GM18505 (cell line): ENCODE results near the gene CHML.
A peak's percentile ranks its signal among the peaks of the same experiment; 100 is the strongest.

Experiments
- ATAC-seq: cut with Tn5 transposase; IDR thresholded peaks from one replicate; pipeline ENCODE4 v1.9.1; 2021; ENCODE audit not compliant: unreplicated experiment
- POLR2A ChIP-seq: IDR thresholded peaks from 4 replicates; pipeline ENCODE4 v1.6.1; 2011; ENCODE audit warnings: borderline replicate concordance; ENCODE audit not compliant: insufficient read depth, insufficient read length; ENCODE audit errors: extremely low read depth

CHML gene

DNA sequence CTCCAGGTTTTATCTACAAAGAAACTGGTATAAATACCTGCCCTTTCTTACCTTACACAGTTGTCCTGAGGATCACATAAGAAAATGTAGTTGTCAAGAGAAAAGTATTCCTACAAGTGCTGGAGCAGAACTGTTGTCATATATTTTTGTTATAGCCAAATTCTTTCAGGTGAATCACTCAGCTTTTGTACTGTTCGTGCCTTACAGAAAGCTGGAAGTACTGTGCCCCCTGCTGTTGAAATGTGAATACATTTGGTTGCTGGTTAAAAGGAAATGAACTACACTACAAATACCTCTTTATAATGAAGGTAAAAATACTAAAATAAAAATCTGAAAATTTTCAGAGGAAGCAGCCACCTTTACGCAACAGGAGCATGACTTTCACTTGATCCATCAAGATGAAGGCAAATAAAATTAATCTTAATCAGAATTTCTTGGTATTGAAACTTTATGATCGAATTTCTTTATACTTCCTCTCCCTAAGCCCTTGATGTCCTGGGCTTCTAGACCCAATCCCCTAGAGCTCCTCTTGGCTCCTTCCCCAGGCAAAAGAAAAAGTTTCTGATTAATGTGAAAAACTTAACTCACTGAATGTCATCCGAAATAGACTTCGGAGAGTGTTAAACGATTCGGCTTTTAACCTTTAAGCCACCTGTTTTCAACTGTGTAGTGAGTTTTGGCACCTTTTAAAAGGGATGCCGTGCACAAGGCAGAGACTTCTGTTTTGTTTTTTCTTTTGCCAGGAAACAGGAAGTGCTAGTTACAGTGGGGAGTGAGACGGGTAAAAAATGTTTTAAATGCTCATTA is 12.5 kb downstream of the CHML start:
- ATAC-seq, result peak; percentile 81

DNA sequence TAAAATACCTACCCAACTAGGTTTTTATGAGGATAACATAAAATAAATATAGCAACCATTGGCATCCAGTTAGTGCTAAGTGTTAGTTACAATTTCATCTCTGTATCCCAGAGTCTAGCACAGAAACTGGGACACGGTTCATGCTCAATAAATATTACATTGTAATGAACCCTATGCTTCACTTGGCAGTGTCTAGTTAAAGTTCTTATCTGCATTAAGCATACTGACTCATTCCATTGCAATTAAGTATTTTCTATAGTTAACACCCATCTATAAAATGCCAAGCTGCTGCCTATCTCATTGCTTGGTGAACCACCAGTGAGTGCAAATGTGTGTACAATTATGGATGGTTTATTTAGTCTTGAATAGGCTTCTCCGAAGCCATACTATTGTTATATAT is 15.2 kb downstream of the CHML start:
- TF ChIP-seq POLR2A, result no peak
- ATAC-seq, result no peak

More for the DNA sequence above, 12.5 kb downstream of the CHML start:
- TF ChIP-seq POLR2A, result no peak

DNA sequence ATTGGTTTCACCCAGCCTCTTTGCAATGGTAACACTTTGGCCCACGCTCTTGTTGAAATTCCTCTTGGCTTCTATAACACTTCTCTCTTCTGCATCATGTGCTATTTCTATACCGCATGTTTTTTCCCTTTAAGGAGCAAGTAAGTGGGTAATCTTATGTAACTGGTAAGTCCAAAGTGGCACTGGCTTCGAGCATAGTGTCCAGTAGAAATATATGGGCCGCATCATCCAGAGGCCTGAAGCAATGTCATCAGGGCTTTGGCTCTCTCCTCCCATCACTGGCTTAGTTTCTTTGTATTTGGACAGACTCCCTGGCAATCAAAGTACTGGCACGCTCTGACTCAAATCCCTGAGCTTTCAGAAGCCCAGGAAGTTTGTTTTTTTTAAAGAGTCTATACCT is 17.5 kb downstream of the CHML start:
- no peak for ATAC-seq

DNA sequence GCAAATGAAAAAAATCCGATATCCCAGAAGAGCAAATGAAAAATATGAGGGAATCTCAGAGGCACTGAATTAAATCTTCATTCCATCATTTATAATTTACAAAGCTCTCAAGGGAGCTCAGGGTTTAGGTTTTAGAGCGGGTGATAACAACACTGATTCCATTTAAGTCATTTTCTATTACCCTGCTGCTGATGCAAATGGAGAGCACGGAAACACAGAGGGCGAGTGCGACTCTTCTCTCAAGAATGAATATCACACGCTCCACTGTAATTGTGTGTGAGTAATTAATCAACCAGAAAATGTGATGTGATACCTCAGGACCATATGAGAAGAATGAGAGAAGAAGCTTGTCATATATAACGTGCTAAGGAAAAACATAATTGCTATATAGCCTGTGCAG is 22.7 kb downstream of the CHML start:
- no peak for ATAC-seq
- TF ChIP-seq POLR2A, result no peak

More for the DNA sequence above, 17.5 kb downstream of the CHML start:
- TF ChIP-seq POLR2A, result no peak

DNA sequence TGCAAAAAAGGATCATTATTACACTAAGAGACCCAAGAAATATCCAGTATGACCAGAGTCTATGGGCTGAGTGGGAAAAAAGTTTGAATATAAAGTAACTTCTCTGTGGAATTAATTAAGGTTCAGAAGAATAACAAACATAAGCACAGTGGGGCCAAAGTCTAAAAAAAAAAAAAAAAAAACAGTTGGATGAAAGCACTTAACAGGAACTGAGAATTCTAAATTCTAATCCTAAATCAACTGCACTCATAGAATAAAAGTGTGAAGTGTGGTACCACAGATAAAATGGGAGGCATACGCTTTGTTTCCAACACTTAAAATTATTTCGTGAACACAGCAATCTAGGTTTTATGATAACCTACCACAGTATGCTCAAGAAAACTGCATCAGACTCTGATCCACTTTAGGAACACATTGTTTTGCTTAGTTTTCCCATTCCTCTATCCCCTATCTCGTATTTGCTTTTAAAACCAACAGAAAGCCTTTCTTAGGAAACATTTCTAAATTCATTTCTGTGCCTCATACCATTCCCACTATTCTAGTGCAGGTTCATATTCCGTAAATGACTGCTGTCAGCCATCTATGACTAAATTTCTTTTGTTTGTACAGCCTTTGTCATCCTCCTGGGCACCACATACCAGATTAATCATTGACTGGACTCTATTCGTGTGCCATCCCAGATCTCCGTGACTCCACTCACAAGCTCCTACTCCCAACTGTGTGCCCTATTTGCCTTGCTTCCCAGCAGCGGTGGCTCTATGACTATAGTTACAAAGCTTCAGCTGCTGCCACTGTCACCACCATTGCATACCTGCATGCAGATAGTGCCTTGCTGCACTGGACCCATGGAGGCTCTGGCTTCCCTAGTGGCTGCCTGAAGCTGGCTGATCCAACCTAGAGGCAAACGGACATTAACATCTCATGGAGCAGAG is 24.9 kb downstream of the CHML start:
- TF ChIP-seq POLR2A, result no peak
- ATAC-seq, result no peak

DNA sequence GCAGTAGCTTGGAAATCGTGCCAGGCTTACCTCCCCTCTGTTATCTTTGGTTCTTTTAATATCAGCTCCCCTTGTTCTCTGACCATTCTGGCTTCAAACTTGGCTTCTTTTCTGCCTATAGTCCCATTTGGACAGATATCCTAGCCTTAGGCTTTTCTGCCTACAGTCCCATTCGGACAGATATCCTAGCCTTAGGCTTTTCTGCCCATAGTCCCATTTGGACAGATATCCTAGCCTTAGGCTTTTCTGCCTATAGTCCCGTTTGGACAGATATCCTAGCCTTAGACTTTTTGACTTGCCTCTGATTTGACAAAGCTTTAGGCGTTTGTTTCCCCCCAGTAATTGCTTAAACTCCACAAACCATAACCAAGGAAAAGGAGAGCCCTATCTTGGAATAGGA is 25.6 kb downstream of the CHML start:
- no peak for TF ChIP-seq POLR2A
- ATAC-seq, result no peak

DNA sequence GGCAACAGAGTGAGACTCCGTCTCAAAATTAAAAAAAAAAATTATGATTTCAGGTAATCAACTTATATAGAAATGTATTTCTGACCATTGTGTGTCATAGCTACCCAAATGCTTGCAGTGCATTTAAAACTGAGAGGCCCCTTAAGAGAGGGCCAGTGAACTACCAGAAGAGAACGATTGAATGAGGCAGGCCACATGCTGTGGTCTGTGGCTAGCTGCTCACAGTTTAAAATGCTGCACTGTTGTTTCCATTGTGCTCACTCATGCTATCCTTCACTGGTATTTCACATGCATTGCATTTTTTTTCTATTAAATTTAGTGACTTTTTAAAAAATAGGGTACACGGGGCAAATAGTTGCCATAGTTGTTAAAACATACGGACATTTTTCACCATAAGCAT is 26.0 kb downstream of the CHML start:
- no peak for TF ChIP-seq POLR2A
- no peak for ATAC-seq

DNA sequence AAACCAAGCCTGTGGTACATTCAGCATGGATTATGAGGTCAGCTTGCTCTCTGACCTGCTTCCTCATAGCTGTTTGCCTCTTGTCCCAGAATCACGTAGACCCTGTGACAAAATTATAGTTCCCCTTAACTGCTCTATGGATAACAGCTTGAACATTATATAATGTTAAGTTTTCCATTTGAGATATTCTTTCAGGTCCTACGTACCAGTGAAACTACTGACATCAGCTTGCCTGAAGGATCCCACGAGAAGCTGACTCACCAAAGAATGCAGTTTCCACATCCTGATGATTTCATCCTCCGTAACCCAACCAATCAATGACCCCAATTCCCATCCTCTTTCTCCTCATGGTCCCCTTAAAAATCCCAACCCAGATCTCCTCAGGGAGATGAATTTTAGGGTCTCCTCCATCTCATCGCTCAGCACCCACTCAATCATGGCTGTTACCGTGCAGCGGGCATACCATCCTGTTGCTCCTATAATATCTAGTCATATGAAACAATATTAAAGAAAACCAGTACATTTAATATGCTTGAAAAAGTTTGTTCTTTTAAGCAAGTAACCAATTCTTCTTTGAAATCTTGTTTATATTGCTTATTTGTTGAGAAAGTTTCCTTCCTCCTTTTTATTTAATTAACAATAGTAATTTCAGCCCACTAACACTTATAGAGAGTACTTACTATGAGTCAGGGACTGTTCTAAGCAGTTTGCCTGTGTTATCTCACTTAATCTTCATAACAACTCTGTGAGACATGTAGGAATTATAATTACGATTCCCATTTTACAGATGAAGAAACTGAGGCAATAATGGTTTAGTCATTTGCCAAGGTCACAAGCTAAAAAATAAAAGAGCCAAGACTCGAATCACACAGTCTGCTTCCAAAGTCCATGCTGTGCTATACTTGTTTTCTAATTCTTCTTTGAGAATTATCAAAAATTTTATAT is 27.4 kb downstream of the CHML start:
- ATAC-seq, result no peak
- TF ChIP-seq POLR2A, result no peak

DNA sequence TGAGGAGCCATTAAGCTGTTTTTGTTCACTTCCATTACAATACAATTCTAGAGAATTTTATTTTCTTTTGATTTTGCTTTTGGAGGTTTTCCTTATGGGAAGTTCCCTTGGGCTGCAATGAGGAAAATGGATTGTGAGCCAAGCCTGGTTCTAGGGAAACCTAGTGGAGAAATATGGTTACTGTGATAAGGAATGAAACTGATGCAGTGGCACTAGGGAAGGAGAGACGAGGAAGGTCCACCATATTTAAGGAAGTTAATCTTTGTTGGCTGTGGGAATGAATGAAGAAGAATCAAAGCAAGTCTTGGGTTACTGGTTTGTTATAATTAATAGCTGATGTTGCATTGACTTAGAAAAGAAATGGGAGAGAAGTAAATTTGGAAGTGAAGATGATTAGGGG is 28.4 kb downstream of the CHML start:
- no peak for ATAC-seq
- no peak for TF ChIP-seq POLR2A

DNA sequence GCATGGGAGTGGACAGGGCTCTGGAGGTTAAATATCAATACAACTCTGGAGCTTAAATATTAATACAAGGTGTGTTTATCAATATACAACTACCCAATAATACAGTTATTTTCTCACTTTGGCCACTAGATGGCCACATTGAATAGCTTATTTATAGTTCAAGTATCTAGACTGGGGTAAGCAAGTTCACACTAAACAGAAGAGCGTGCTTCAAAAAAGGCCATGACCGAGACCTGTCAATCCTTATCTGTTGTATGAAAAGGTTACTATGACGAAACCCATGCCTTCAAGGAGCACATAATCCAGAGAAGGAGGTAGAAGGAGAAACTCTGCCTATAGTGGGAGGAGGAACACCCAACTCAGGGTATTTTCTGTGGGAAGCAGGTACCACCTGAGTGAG is 29.1 kb downstream of the CHML start:
- no peak for TF ChIP-seq POLR2A
- peak; percentile 87 for ATAC-seq

DNA sequence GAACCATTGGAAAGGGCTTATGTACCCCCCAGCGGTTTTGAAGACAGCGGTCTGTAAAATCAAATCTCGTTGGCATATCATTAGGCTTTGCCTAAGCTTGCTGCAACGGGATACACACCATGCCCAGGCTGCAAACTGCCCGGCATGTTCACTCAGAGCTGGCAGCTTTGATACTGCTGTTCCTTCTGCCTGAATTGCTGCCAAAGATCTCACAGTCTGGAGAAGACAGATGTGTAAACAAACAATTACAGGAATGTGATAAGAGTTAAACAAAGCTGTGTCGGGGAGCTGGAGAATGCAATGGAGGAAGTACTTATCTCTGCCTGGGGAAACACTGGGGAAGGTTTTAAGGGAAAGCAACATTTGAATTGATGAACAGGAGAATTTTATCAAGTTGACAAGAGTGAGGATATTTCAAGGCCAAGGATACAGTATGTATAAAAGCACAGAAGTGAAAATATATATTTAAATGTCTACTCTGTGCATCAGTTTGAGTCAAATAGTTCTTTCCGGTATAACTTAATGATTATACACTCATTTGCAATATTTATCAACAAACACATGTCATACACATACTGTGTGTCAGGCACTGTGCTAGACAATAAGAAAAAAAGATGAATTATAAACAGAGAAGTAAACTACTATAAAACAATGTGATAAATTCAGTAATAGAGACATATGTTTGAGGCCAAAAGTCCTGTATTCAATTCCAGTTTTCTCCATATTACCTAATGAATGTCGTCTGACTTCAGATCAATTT is 29.9 kb downstream of the CHML start:
- ATAC-seq, result no peak
- no peak for TF ChIP-seq POLR2A

DNA sequence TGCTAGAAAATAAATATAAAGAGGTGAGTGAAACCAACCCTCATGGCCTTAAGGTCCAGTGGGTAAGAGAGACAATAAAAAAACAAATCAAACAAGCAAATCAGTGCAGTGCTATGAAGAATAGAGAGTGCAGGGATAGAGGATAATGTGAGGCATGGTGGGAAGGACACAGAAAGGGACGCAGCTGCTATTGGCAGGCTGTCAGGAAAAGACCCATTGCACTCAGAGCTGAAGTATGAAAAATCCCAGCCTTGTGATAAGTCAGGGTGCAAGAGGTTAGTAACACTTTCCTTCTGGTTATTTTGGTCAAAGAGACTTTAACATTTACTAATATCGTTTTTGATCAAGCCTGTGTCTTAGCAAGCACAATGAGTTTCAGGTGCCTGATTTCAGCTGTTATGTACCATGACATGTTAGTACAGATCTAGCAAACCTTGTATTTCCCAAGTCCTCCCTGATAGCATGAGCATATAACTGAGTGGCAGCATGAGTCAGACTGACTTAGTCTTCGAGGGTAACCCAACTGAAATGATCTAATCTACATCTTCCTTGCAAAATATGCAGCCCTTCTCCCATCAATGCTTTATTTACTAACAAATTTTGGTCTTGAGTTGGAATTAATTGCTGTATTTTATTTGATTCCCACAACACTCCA is 31.7 kb downstream of the CHML start:
- ATAC-seq, result no peak
- TF ChIP-seq POLR2A, result no peak
